Skeletal muscle satellite cell (primary cell): Measurements from ENCODE around the gene MYH9.
"Not testable (repeated sequence)": the region's sequence is repeated elsewhere in the genome, so short reads cannot be mapped to it uniquely, and the experiment has no call there.

Source experiments
- H3K27me3 ChIP-seq: 2 replicates; pipeline ENCODE4 v1.7.0; 2013; ENCODE audit warnings: low read length; ENCODE audit not compliant: control insufficient read depth, insufficient read depth
- H3K36me3 ChIP-seq: 2 replicates; pipeline ENCODE4 v1.7.0; 2013; ENCODE audit warnings: mild to moderate bottlenecking, control low read depth, low read length; ENCODE audit not compliant: insufficient read depth
- H3K4me1 ChIP-seq: 2 replicates; pipeline ENCODE4 v1.7.0; 2013; ENCODE audit warnings: low read length; ENCODE audit not compliant: control insufficient read depth, insufficient read depth
- H3K4me2 ChIP-seq: 2 replicates; pipeline ENCODE4 v1.7.0; 2013; ENCODE audit warnings: mild to moderate bottlenecking, low read length
- H3K4me3 ChIP-seq: 2 replicates; pipeline ENCODE4 v1.7.0; 2013; ENCODE audit warnings: low read length
- H3K9ac ChIP-seq: 2 replicates; pipeline ENCODE4 v1.7.0; 2013; ENCODE audit warnings: mild to moderate bottlenecking, low read depth, low read length, moderate library complexity
- H3K9me3 ChIP-seq: replicated peaks from 2 replicates; pipeline ENCODE4 v1.7.0; 2013; ENCODE audit warnings: mild to moderate bottlenecking, control low read depth, low read length

Gene MYH9

GRCh38 chr22:36409554-36409910 is 21.8 kb upstream of the MYH9 start:
- H3K9ac ChIP-seq, result not testable (repeated sequence)

GRCh38 chr22:36409056-36409455 is 21.3 kb upstream of the MYH9 start:
- Histone ChIP-seq H3K9me3 (no peaks in the 10 kb centered on the region), H3K4me2 (no peak overlapping the region), H3K4me3 (no peak overlapping the region), H3K4me1 (peaks cover 17% of the 10 kb centered on the region), H3K27me3 (no peaks in the 10 kb centered on the region), H3K36me3 (no peaks in the 10 kb centered on the region), H3K9ac (no peak overlapping the region)

More at GRCh38 chr22:36409554-36409910, 21.8 kb upstream of the MYH9 start:
- peak overlapping the region; percentile 60 for H3K4me2 ChIP-seq
- H3K27me3 ChIP-seq, H3K9me3 ChIP-seq, H3K36me3 ChIP-seq, H3K4me3 ChIP-seq: not testable (repeated sequence)
- peaks cover 17% of the 10 kb centered on the region for H3K4me1 ChIP-seq

- H3K4me3 ChIP-seq, result no peak overlapping the region
- H3K9ac ChIP-seq, result no peak overlapping the region
- no peaks in the 10 kb centered on the region for H3K27me3 ChIP-seq
- H3K36me3 ChIP-seq, result no peaks in the 10 kb centered on the region
- no peak overlapping the region for H3K4me2 ChIP-seq
- no peaks in the 10 kb centered on the region for H3K9me3 ChIP-seq
- peaks cover 17% of the 10 kb centered on the region for H3K4me1 ChIP-seq
Observed at GRCh38 chr22:36406721-36407120, 19.0 kb upstream of the MYH9 start.

DNA sequence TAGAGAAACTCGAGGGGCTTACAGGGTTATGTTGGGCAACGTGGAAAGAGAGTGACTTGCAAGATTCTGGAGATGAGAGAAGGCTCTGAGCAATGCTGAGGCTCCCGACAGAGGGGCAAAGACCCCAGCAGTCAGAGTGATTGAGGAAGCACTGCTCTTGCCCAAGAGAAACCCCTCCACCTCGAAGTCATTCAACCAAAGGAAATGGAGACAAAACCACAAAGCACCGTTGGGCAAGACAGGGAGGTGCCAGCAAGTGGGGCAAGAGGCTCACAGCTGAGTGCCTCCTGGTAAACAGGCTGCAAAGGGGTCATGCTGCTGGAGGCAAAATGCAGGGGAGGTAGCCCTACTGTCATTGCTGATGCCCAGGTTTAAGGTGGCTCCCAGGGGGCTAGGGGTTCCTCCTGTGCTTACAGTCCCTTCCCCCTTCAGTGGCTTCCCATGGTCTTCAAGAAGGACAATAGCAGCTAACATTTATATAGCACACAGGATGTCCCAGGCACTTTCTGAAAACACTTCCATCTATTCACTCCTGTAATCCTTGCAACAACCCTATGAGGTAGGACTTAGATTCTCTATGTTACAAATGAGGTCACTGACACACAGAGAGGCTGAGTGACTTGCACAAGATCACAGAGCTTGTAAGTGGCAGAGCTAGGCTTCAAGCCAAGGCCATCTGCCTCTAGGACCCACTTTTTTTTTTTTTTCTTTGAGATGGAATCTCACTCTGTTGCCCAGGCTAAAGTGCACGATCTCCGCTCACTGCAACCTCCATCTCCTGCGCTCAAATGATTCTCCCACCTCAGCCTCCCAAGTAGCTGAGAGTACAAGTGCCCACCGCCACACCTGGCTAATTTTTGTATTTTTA is 18.1 kb upstream of the MYH9 start:
- H3K4me2 ChIP-seq, result no peak overlapping the region
- no peak overlapping the region for H3K4me3 ChIP-seq
- H3K27me3 ChIP-seq, result no peaks in the 10 kb centered on the region
- H3K36me3 ChIP-seq, result no peaks in the 10 kb centered on the region
- no peaks in the 10 kb centered on the region for H3K9me3 ChIP-seq
- H3K9ac ChIP-seq, result no peak overlapping the region
- peaks cover 17% of the 10 kb centered on the region for H3K4me1 ChIP-seq

- Histone ChIP-seq H3K4me3 (no peak overlapping the region), H3K36me3 (no peaks in the 10 kb centered on the region), H3K9me3 (no peaks in the 10 kb centered on the region), H3K9ac (no peak overlapping the region), H3K4me1 (peaks cover 16% of the 10 kb centered on the region), H3K27me3 (no peaks in the 10 kb centered on the region), H3K4me2 (no peak overlapping the region)
Observed at GRCh38 chr22:36405221-36405661, 17.5 kb upstream of the MYH9 start.

DNA sequence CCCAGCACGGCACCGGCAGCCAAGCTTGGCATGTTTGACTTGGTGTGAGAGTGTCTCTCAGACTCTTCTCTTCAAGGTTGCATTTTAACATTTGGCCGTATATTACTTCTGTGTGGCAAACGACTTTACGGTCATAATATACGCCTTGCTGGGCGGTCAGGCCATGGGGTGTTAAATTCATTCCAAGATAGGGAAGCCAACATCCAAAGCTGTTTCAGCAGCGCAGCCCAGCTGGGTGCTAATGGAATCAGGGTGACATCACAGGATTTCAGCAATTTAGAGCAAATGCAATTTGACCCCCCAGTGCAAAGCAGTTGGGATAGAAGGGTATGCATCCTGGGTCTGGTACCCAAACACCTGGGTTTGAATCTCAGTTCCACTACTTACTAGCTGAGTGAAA is 16.7 kb upstream of the MYH9 start:
- Histone ChIP-seq H3K4me1 (peaks cover 10% of the 10 kb centered on the region), H3K4me3 (no peak overlapping the region)

GRCh38 chr22:36399472-36399778 is 11.7 kb upstream of the MYH9 start:
- Histone ChIP-seq H3K36me3 (no peaks in the 10 kb centered on the region), H3K4me2 (no peak overlapping the region), H3K9ac (no peak overlapping the region), H3K4me1 (peaks cover 30% of the 10 kb centered on the region), H3K9me3 (no peaks in the 10 kb centered on the region), H3K4me3 (no peak overlapping the region), H3K27me3 (no peaks in the 10 kb centered on the region)

More for the DNA sequence above, 16.7 kb upstream of the MYH9 start:
- Histone ChIP-seq H3K27me3 (no peaks in the 10 kb centered on the region), H3K9me3 (no peaks in the 10 kb centered on the region), H3K4me2 (no peak overlapping the region), H3K9ac (no peak overlapping the region), H3K36me3 (no peaks in the 10 kb centered on the region)

DNA sequence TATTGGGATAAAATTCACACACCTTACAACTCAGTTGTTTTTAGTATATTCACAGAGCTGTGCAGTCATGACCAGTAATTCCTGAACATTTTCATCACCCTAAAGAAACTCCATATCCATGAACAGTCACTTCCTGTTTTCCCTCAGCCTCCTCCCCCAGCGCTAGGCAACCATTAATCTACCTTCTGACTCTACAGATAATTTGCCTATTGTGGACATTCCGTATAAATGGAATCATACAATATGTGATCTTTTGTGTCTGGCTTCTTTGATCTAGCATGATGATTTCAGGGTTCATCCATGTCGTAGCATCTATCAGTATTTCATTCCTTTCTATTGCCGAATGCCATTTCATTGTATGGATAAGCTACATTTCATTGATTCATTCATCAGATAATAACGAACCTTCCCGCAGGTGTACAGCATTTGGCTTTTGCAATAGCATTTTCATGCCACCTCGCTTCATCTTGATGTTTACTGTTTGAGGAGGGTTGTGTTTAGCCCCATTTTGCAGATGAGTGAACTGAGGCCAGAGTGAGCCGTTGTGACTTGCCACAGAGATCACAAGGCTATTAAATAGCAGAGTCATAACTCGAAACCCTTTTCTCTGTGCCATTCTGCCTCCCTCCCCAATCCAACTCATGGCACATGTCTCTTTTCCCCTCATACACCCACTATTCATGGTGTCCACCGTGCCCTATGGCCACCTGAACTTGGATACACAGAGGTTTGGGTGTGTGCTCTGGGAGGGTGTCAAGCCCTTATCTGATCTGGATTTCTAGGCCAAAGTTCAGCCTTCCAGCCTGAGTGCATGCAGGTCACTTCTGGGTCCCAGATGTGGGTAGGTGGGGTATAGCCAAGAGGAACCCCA is 11.1 kb upstream of the MYH9 start:
- Histone ChIP-seq H3K36me3 (no peaks in the 10 kb centered on the region), H3K4me2 (peak overlapping the region; percentile 0), H3K4me1 (peaks cover 30% of the 10 kb centered on the region), H3K4me3 (no peak overlapping the region), H3K9ac (no peak overlapping the region), H3K9me3 (no peaks in the 10 kb centered on the region), H3K27me3 (no peaks in the 10 kb centered on the region)

GRCh38 chr22:36397131-36398093 is 9.6 kb upstream of the MYH9 start:
- Histone ChIP-seq H3K9ac (no peak overlapping the region), H3K4me2 (no peak overlapping the region), H3K27me3 (no peaks in the 10 kb centered on the region), H3K36me3 (no peaks in the 10 kb centered on the region), H3K4me3 (no peak overlapping the region), H3K9me3 (no peaks in the 10 kb centered on the region), H3K4me1 (peaks cover 30% of the 10 kb centered on the region)

- no peaks in the 10 kb centered on the region for H3K27me3 ChIP-seq
- H3K4me3 ChIP-seq, result no peak overlapping the region
- no peak overlapping the region for H3K9ac ChIP-seq
- H3K4me1 ChIP-seq, result peaks cover 30% of the 10 kb centered on the region
- no peak overlapping the region for H3K4me2 ChIP-seq
- H3K9me3 ChIP-seq, result no peaks in the 10 kb centered on the region
- H3K36me3 ChIP-seq, result no peaks in the 10 kb centered on the region
Observed at GRCh38 chr22:36395915-36396314, 8.1 kb upstream of the MYH9 start.
